Thoracic aorta (tissue), 2 donors: ENCODE results near the gene MLN. TPM values are rescaled to one million over a fixed set of nuclear protein-coding genes. Genes with fewer than 3 reads are reported as not detected.

Experiments
- ATAC-seq: fragments of 150-250 bp; one replicate; pipeline ENCODE4 v1.8.0; 2017; ENCODE audit warnings: low read depth; ENCODE audit not compliant: insufficient number of reproducible peaks, low FRiP score
- DNase-seq: peaks from one replicate; pipeline ENCODE4 v3.0.0-alpha.2; 2020; ENCODE audit warnings: low spot score
- H3K27ac ChIP-seq, 2 donors: fragments of 200-600 bp; sonication (generic); 1 replicate in 1 of 2; 2 replicates in 1 of 2; pipeline ENCODE4 v1.5.1; 2016; ENCODE audit warnings: mild to moderate bottlenecking in 2 of 2, moderate library complexity in 2 of 2
- H3K27me3 ChIP-seq: fragments of 200-600 bp; sonication (generic); replicated peaks from 2 replicates; pipeline ENCODE4 v1.6.0; 2016; ENCODE audit warnings: mild to moderate bottlenecking; ENCODE audit not compliant: insufficient read depth
- H3K36me3 ChIP-seq: fragments of 200-600 bp; sonication (generic); one replicate; pipeline ENCODE4 v1.5.1; 2016
- H3K4me1 ChIP-seq, 2 donors: fragments of 200-600 bp; sonication (generic); 1 replicate in 1 of 2; 2 replicates in 1 of 2; pipeline versions ENCODE4 v1.5.1 to v1.6.0; 2016; ENCODE audit warnings: low read depth in 2 of 2, mild to moderate bottlenecking in 1 of 2; ENCODE audit not compliant: control insufficient read depth in 1 of 2
- H3K4me3 ChIP-seq: fragments of 200-600 bp; sonication (generic); 2 replicates; pipeline ENCODE4 v1.5.1; 2016; ENCODE audit warnings: mild to moderate bottlenecking
- H3K9me3 ChIP-seq: fragments of 200-600 bp; sonication (generic); 2 replicates; pipeline ENCODE4 v1.5.1; 2016
- CTCF ChIP-seq: fragments of 200-600 bp; sonication (generic); IDR thresholded peaks from one replicate; pipeline ENCODE4 v1.5.1; 2019; ENCODE audit warnings: antibody characterized with exemption
- total RNA-seq, 2 donors: library from RNA; depleted of rRNA; stranded (reverse); fragments of >200 nt; gene quantifications; one replicate each; pipeline versions ENCODE4 v1.1.0 to v1.2.3, GENCODE V29; 2016

MLN gene
- total RNA-seq, 2 donors from 2014 or later, result not detected

GRCh38 chr6:33807606-33808005, 3.8 kb upstream of the MLN start:
- Histone ChIP-seq H3K36me3 (no peaks in the 10 kb centered on the region), H3K4me3 (no peak overlapping the region), H3K4me1 (no peaks in the 10 kb centered on the region), H3K9me3 (no peaks in the 10 kb centered on the region), H3K27me3 (no peaks in the 10 kb centered on the region), H3K27ac (no peak overlapping the region)
- DNase-seq (no peak), ATAC-seq (no peak)
- no peak for TF ChIP-seq CTCF

GRCh38 chr6:33806841-33807240, 3.0 kb upstream of the MLN start:
- H3K9me3 ChIP-seq, result no peaks in the 10 kb centered on the region
- H3K36me3 ChIP-seq, result no peaks in the 10 kb centered on the region
- no peak for TF ChIP-seq CTCF
- no peaks in the 10 kb centered on the region for H3K4me1 ChIP-seq
- H3K4me3 ChIP-seq, result no peak overlapping the region
- H3K27me3 ChIP-seq, result no peaks in the 10 kb centered on the region
- H3K27ac ChIP-seq, result no peak overlapping the region
- ATAC-seq, result no peak
- no peak for DNase-seq

GRCh38 chr6:33802186-33802958, 1.4 kb downstream of the MLN start:
- ATAC-seq (no peak), DNase-seq (no peak)
- no peaks in the 10 kb centered on the region for H3K27me3 ChIP-seq
- H3K27ac ChIP-seq, result no peak overlapping the region
- H3K4me3 ChIP-seq, result no peak overlapping the region
- H3K9me3 ChIP-seq, result no peaks in the 10 kb centered on the region
- TF ChIP-seq CTCF, result no peak
- H3K4me1 ChIP-seq, result no peaks in the 10 kb centered on the region
- no peaks in the 10 kb centered on the region for H3K36me3 ChIP-seq

- ATAC-seq (no peak), DNase-seq (no peak)
- Histone ChIP-seq H3K9me3 (no peaks in the 10 kb centered on the region), H3K4me3 (no peak overlapping the region), H3K36me3 (no peaks in the 10 kb centered on the region), H3K27me3 (no peaks in the 10 kb centered on the region), H3K4me1 (no peaks in the 10 kb centered on the region), H3K27ac (no peak overlapping the region)
- no peak for TF ChIP-seq CTCF
Measured at GRCh38 chr6:33801611-33802010, 2.2 kb downstream of the MLN start.

GRCh38 chr6:33800248-33800969, 3.4 kb downstream of the MLN start:
- no peaks in the 10 kb centered on the region for H3K9me3 ChIP-seq
- no peaks in the 10 kb centered on the region for H3K27me3 ChIP-seq
- H3K27ac ChIP-seq, result no peak overlapping the region
- no peak for DNase-seq
- H3K4me1 ChIP-seq, result no peaks in the 10 kb centered on the region
- H3K36me3 ChIP-seq, result no peaks in the 10 kb centered on the region
- ATAC-seq, result no peak
- no peak for TF ChIP-seq CTCF
- no peak overlapping the region for H3K4me3 ChIP-seq
